ENCODE measurements around the gene ACSS1. TPM values are rescaled to one million over a fixed set of nuclear protein-coding genes. Genes with fewer than 3 reads are reported as not detected.

Gene ACSS1
- total RNA-seq, 1 experiment from 2014 or later: 17.6 TPM

GRCh38 chr20:25023356-25023755 is 34.6 kb downstream of the ACSS1 start:
- in situ Hi-C loops (cut with HindIII; ENCODE audit: low pct_unique_long_range_greater_than_20kb, low sequenced_read_pairs): no loop called here
- DNase-seq (ENCODE audit: low read depth): no peak

- in situ Hi-C loops (cut with HindIII; ENCODE audit: low pct_unique_long_range_greater_than_20kb, low sequenced_read_pairs): no loop called here
- no peak for DNase-seq (ENCODE audit: low read depth)
These were observed 35.3 kb downstream of the ACSS1 start for GRCh38 chr20:25022680-25023079.

GRCh38 chr20:25021336-25021735 is 36.6 kb downstream of the ACSS1 start:
- in situ Hi-C loops (cut with HindIII; ENCODE audit: low pct_unique_long_range_greater_than_20kb, low sequenced_read_pairs): no loop called here
- DNase-seq (ENCODE audit: low read depth): no peak

DNA sequence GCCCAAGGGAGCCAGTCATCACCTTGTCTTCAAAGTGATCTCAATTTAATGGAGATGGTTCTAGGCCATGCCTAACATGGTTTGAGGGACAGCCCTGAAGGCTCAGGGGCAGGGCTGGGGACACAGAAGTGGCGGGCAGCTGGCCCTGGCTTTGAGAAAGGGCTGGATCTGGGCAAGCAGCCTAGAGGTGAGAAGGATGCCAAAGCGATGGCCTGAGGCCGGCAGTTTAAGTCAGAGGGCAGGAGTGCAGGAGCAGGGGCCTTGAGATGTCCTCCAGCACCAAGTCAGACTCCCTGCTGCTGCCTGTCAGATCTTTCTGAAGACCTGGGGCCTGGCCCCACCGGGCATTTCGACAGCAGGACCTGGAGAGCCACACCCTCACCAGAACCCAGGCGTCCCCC is 37.0 kb downstream of the ACSS1 start:
- in situ Hi-C loops (cut with HindIII; ENCODE audit: low pct_unique_long_range_greater_than_20kb, low sequenced_read_pairs): no loop called here
- no peak for DNase-seq (ENCODE audit: low read depth)

GRCh38 chr20:25020345-25020744 is 37.6 kb downstream of the ACSS1 start:
- no peak for DNase-seq (ENCODE audit: low read depth)
- in situ Hi-C loops (cut with HindIII; ENCODE audit: low pct_unique_long_range_greater_than_20kb, low sequenced_read_pairs): no loop called here

GRCh38 chr20:25019381-25020155 is 38.4 kb downstream of the ACSS1 start:
- in situ Hi-C loops (cut with HindIII; ENCODE audit: low pct_unique_long_range_greater_than_20kb, low sequenced_read_pairs): no loop called here
- no peak for DNase-seq (ENCODE audit: low read depth)

GRCh38 chr20:25018841-25019240 is 39.1 kb downstream of the ACSS1 start:
- DNase-seq (ENCODE audit: low read depth): no peak
- in situ Hi-C loops (cut with HindIII; ENCODE audit: low pct_unique_long_range_greater_than_20kb, low sequenced_read_pairs): no loop called here

DNA sequence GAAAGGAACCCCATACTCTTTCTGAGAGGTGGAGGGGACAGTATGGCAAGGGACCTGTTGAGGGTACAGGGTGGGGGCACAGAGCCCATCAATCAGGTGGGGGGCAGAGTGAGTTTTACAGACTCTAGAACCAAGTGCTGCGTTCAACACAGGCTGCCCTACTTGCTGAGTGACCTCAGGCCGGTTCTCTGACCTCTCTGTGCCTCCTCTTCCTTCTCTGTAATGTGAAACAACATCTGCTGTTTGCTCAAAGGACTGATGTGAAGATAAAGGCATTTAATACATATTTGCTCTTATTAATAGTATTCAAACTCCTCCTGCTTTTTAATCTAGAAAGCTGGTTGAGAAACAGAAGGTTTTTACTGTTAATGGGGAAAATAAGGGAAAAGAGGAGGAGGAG is 39.5 kb downstream of the ACSS1 start:
- in situ Hi-C loops (cut with HindIII; ENCODE audit: low pct_unique_long_range_greater_than_20kb, low sequenced_read_pairs): no loop called here
- DNase-seq (ENCODE audit: low read depth): no peak

DNA sequence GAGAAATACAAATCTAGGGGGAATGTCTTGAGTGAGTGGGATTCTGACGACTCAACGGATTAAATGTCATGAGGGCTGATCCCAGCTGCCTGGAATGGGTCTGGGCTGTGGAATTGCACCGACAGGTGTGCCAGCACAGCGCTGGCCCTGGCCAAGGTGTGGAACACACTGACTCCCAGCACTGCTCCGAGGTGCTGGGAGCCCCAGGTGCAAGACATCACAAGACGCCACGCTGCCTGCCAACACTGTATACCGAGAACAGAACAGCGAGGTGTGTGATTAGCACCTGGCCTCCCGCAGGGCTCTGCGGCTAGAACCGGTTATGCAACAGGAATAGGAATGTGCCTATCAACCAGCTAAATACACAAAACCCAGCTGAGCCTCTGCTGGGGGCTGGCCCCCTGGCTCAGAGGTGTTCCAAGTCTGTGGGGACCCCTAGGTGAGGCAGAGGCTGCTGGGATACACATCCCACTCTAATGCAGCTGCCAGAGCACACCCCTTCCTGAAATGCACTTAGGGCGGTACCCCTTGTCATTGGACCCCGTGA is 40.6 kb downstream of the ACSS1 start:
- DNase-seq (ENCODE audit: low read depth): no peak
- in situ Hi-C loops (cut with HindIII; ENCODE audit: low pct_unique_long_range_greater_than_20kb, low sequenced_read_pairs): no loop called here

- DNase-seq (ENCODE audit: low read depth): no peak
- in situ Hi-C loops (cut with HindIII; ENCODE audit: low pct_unique_long_range_greater_than_20kb, low sequenced_read_pairs): no loop called here
These were observed 41.5 kb downstream of the ACSS1 start for GRCh38 chr20:25016471-25016870.

- in situ Hi-C loops (cut with HindIII; ENCODE audit: low pct_unique_long_range_greater_than_20kb, low sequenced_read_pairs): no loop called here
- DNase-seq (ENCODE audit: low read depth): no peak
These were observed 42.0 kb downstream of the ACSS1 start for GRCh38 chr20:25015986-25016385.

- DNase-seq (ENCODE audit: low read depth): no peak
- in situ Hi-C loops (cut with HindIII; ENCODE audit: low pct_unique_long_range_greater_than_20kb, low sequenced_read_pairs): no loop called here
These were observed 43.1 kb downstream of the ACSS1 start for GRCh38 chr20:25014816-25015215.

DNA sequence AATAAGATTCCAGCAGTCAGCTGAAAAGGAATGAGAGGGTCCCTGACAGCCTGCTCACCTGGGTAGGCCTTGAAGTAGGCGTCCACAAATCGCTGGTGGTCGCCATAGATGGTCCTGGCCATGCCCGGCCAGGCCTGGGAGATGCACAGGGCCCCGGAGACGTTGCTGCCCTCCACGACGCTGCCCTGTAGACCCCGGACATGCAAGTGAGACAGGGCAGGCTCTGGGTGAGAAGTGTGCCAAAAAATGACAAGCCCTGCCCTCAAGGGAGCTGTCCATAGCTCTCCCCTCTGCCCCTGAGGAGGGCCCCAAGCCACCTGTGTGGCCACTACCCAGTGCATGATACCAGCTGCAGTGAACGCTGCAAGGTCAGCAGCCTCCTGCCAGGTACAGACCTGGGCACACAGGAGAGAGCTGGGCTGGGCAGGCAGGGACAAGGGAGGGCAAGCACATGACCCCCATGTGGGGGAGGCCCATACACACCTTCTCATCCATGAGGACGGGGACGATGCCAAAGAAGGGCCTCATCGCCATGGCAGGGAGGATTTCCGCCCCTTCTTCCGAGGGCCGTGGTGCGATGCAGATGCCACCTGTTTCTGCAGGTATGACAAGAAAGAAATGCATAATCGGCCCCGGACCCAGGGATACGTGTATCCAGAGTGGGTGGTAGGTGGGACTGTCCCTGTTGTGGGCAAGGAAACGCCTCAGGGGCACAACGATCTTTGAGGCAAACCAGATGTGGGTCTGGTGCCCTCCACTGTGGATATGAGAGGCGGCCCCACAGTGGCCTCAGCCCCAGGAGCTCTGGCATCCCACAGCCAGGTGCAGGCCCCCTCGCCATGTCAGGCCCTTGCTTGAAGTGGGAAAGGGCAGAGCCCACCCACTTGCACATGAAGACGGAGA is 44.2 kb downstream of the ACSS1 start:
- DNase-seq (ENCODE audit: low read depth): no peak
- in situ Hi-C loops (cut with HindIII; ENCODE audit: low pct_unique_long_range_greater_than_20kb, low sequenced_read_pairs): no loop called here

GRCh38 chr20:25012616-25013189 is 45.2 kb downstream of the ACSS1 start:
- in situ Hi-C loops (cut with HindIII; ENCODE audit: low pct_unique_long_range_greater_than_20kb, low sequenced_read_pairs): no loop called here
- no peak for DNase-seq (ENCODE audit: low read depth)

DNA sequence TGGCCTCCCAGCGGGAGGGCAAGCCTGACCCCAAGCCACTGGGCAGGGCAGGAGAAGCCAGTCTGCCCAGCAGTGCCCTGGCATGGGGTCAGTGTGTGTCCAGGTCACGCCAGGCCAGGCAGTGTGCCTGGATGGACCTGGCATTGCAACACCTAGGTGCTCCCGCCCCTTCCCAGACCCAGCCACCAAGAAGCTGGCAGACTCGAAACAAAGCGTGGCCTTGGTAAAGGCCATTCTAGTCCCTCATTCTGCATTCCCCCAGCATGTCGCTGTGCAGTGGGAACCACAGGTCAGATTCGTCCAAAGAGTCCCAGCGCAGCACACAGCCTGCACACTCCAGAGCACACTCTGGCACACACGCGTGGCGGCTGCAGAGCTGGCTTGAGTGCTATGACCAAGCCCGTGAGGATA is 46.1 kb downstream of the ACSS1 start:
- DNase-seq (ENCODE audit: low read depth): no peak
- in situ Hi-C loops (cut with HindIII; ENCODE audit: low pct_unique_long_range_greater_than_20kb, low sequenced_read_pairs): no loop called here

DNA sequence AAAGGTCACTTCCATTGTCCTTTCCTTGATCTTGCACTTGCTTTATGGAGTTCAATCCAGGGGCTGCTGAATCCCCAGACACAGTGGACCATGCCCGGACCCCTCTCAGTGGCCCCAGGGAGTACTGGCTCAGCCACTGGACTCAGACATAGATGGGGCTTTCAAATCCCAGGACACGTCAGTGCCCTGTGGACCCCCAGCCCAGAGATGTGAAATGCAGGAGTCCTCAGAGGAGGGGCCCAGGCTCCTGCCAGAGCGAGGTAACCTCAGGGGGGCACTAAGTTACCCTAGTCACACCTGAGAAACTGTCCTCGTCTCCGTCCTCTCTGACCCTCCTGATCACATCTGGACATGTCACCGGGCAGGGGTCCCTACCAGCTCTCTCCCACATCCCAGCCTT is 46.7 kb downstream of the ACSS1 start:
- no peak for DNase-seq (ENCODE audit: low read depth)
- in situ Hi-C loops (cut with HindIII; ENCODE audit: low pct_unique_long_range_greater_than_20kb, low sequenced_read_pairs): no loop called here

GRCh38 chr20:25009218-25010145 is 48.5 kb downstream of the ACSS1 start:
- no peak for DNase-seq (ENCODE audit: low read depth)
- in situ Hi-C loops (cut with HindIII; ENCODE audit: low pct_unique_long_range_greater_than_20kb, low sequenced_read_pairs): no loop called here

All from Caki2 (cell line).